ENCODE results near the gene TRIM34.

GRCh38 chr11:5663511-5663910 lies 38.7 kb downstream of the TRIM34 start:
- TF ChIP-seq EZH2phosphoT487 (IDR thresholded peaks at IDR 0.05; ENCODE audit: borderline replicate concordance, low read depth, low read length), result no peak
- TF ChIP-seq CTCF (conservative IDR thresholded peaks at IDR 0.05; ENCODE audit: low read length), result no peak

Data from OCI-LY7 (cell line).